HCT116 (cell line): Measurements from ENCODE around the gene FCN3. TPM values are rescaled to one million over a fixed set of nuclear protein-coding genes. Genes with fewer than 3 reads are reported as not detected.

Experiments used
- ATAC-seq: fragments of 200-7000 bp; cut with Tn5 transposase; 2 replicates; pipeline ENCODE4 v1.9.1; 2020; ENCODE audit warnings: mild to moderate bottlenecking, moderate library complexity
- BruUV-seq: library from RNA; stranded (reverse); fragments of 400-500 nt; replicated peaks from 2 replicates; lab custom pipeline; 2021; lab: Mats Ljungman, UMichigan
- CTCF ChIA-PET: fragments of 300-600 bp; sonication (Branson Sonifier 250); formaldehyde crosslinking; loops from one replicate; lab custom pipeline; 2021; ENCODE audit warnings: antibody characterized with exemption; lab: Charles Lee
- POLR2A ChIA-PET: fragments of 300-600, 350-600 bp; sonication (Branson Sonifier 250); formaldehyde crosslinking; loops from one replicate; lab custom pipeline; 2021; ENCODE audit warnings: antibody characterized with exemption; lab: Charles Lee
- RAD21 ChIA-PET, 2 experiments: fragments of 300-600 bp; sonication (Branson Sonifier 250); formaldehyde crosslinking; loops; one replicate each; lab custom pipeline; 2023; ENCODE audit warnings: low total read pairs in 2 of 2; ENCODE audit not compliant: uncharacterized antibody in 2 of 2, unreplicated experiment in 2 of 2, low non-redundant PET in 1 of 2; lab: Charles Lee
- DNase-seq: peaks from one replicate; pipeline ENCODE4 v3.0.0-alpha.2; 2010; ENCODE audit warnings: low read depth, low spot score
- H2AFZ ChIP-seq: fragments of 200-600 bp; shearing (Covaris generic), sonication (generic); 2 replicates; pipeline ENCODE4 v1.6.1; 2017; ENCODE audit warnings: low read depth, mixed run types, mixed read lengths, antibody characterized with exemption, low read length; ENCODE audit not compliant: poor library complexity, severe bottlenecking
- H3K27ac ChIP-seq: 2 replicates; pipeline ENCODE4 v1.5.1; 2012; ENCODE audit warnings: low read depth, low read length
- H3K27me3 ChIP-seq: fragments of 200-600 bp; sonication (generic); 2 replicates; pipeline ENCODE4 v1.6.1; 2016; ENCODE audit warnings: mixed run types, low read length, mixed read lengths; ENCODE audit not compliant: insufficient read depth
- H3K36me3 ChIP-seq, 2 experiments: fragments of 200-500 bp in 1 of 2; fragments of 200-600 bp in 1 of 2; sonication (Bioruptor generic) in 1 of 2; sonication (generic) in 1 of 2; 2 replicates each; pipeline versions ENCODE4 v1.5.1 to v1.6.1; 2014 to 2016; ENCODE audit warnings: low read length in 2 of 2, inconsistent platforms in 1 of 2, mixed read lengths in 1 of 2, mixed run types in 1 of 2; ENCODE audit not compliant: insufficient read depth in 2 of 2, control insufficient read depth in 1 of 2
- H3K4me1 ChIP-seq, 2 experiments: fragments of 200-600 bp in 1 of 2; sonication (generic) in 1 of 2; 2 replicates each; pipeline versions ENCODE4 v1.5.1 to v1.6.1; 2012 to 2017; ENCODE audit warnings: low read length in 2 of 2, inconsistent platforms in 1 of 2, mild to moderate bottlenecking in 1 of 2, mixed read lengths in 1 of 2, mixed run types in 1 of 2, moderate library complexity in 1 of 2; ENCODE audit not compliant: insufficient read depth in 2 of 2, control insufficient read depth in 1 of 2
- H3K4me2 ChIP-seq: fragments of 200-600 bp; sonication (generic); 2 replicates; pipeline ENCODE4 v1.6.1; 2017; ENCODE audit warnings: mixed run types, low read length, mixed read lengths
- H3K4me3 ChIP-seq, 2 experiments: fragments of 200-600 bp in 1 of 2; sonication (generic) in 1 of 2; replicated peaks in 1 of 2; 2 replicates each; pipeline ENCODE4 v1.5.1; 2011 to 2016; ENCODE audit warnings: low read length in 2 of 2, control low read depth in 1 of 2, low read depth in 1 of 2, mild to moderate bottlenecking in 1 of 2, mixed read lengths in 1 of 2, mixed run types in 1 of 2
- H3K79me2 ChIP-seq: fragments of 200-600 bp; sonication (generic); 2 replicates; pipeline ENCODE4 v1.6.1; 2017; ENCODE audit warnings: mild to moderate bottlenecking, mixed run types, low read length, moderate library complexity, mixed read lengths; ENCODE audit not compliant: insufficient read depth
- H3K9ac ChIP-seq: fragments of 200-600 bp; sonication (generic); 2 replicates; pipeline ENCODE4 v1.6.1; 2016; ENCODE audit warnings: low read length, mixed read lengths
- H3K9me2 ChIP-seq: fragments of 200-600 bp; sonication (generic), shearing (Covaris generic); 2 replicates; pipeline ENCODE4 v1.6.1; 2017; ENCODE audit warnings: mixed run types, mild to moderate bottlenecking, moderate library complexity; ENCODE audit not compliant: insufficient read depth
- H3K9me3 ChIP-seq, 2 experiments: fragments of 200-500 bp in 1 of 2; fragments of 200-600 bp in 1 of 2; sonication (Bioruptor generic) in 1 of 2; sonication (generic) in 1 of 2; 2 replicates each; pipeline ENCODE4 v1.6.1; 2014 to 2017; ENCODE audit warnings: low read length in 2 of 2, mixed read lengths in 2 of 2, inconsistent platforms in 1 of 2, low read depth in 1 of 2, mild to moderate bottlenecking in 1 of 2, mixed run types in 1 of 2, moderate library complexity in 1 of 2; ENCODE audit not compliant: control insufficient read depth in 1 of 2, insufficient read depth in 1 of 2
- H4K20me1 ChIP-seq: fragments of 200-600 bp; sonication (generic), shearing (Covaris generic); 2 replicates; pipeline ENCODE4 v1.6.1; 2017; ENCODE audit warnings: mixed run types, mild to moderate bottlenecking, moderate library complexity; ENCODE audit not compliant: insufficient read depth
- CBX3 ChIP-seq: IDR thresholded peaks from 2 replicates; pipeline ENCODE4 v1.6.1; 2012; ENCODE audit warnings: low read depth
- CEBPB ChIP-seq: IDR thresholded peaks from 2 replicates; pipeline ENCODE4 v1.6.1; 2012; ENCODE audit warnings: low read depth
- EGR1 ChIP-seq: IDR thresholded peaks from 2 replicates; pipeline ENCODE4 v1.6.1; 2012; ENCODE audit warnings: low read depth
- ELF1 ChIP-seq: IDR thresholded peaks from 2 replicates; pipeline ENCODE4 v1.6.1; 2012; ENCODE audit warnings: low read depth, borderline replicate concordance
- EZH2 ChIP-seq: fragments of 200-600 bp; sonication (generic); IDR thresholded peaks from 2 replicates; pipeline ENCODE4 v1.6.1; 2017; ENCODE audit warnings: antibody characterized with exemption, mixed run types
- EZH2phosphoT487 ChIP-seq: fragments of 200-600 bp; IDR thresholded peaks from 2 replicates; pipeline ENCODE4 v1.6.1; 2018; ENCODE audit warnings: antibody characterized with exemption, borderline replicate concordance
- JUND ChIP-seq: IDR thresholded peaks from 2 replicates; pipeline ENCODE4 v1.6.1; 2012
- RAD21 ChIP-seq: IDR thresholded peaks from 2 replicates; pipeline ENCODE4 v1.6.1; 2012; ENCODE audit warnings: low read depth, mild to moderate bottlenecking
- SRF ChIP-seq: IDR thresholded peaks from 2 replicates; pipeline ENCODE4 v1.6.1; 2012; ENCODE audit warnings: low read depth
- ZFX ChIP-seq: fragments of 450-650 bp; IDR thresholded peaks from 2 replicates; pipeline ENCODE4 v1.6.1; 2017
- ZNF274 ChIP-seq: fragments of 200-500 bp; sonication (Bioruptor generic); IDR thresholded peaks from 2 replicates; pipeline ENCODE4 v1.6.1; 2014; ENCODE audit warnings: mild to moderate bottlenecking, low read depth, low read length, inconsistent platforms
- intact Hi-C: fragments of 100-400 bp; cut with micrococcal nuclease; formaldehyde crosslinking; loops from 2 replicates; pipeline ENCODE4 v1.10.0; 2022
- total RNA-seq: library from RNA; stranded (reverse); gene quantifications from one replicate; pipeline ENCODE4 v1.2.1, GENCODE V29; 2021; ENCODE audit not compliant: unreplicated experiment
- TF ChIP-seq, protein P1 (sequence below): IDR thresholded peaks from 2 replicates; pipeline ENCODE4 v1.6.1; 2012; ENCODE audit warnings: low read depth
- TF ChIP-seq, protein P2 (sequence below): IDR thresholded peaks from 2 replicates; pipeline ENCODE4 v1.6.1; 2011; ENCODE audit warnings: mild to moderate bottlenecking, low read length, moderate library complexity; ENCODE audit not compliant: insufficient replicate concordance; ENCODE audit errors: extremely low read depth
- TF ChIP-seq, protein P3 (sequence below), 3 experiments: fragments of 200-600 bp in 1 of 3; sonication (generic) in 1 of 3; IDR thresholded peaks in 2 of 3; conservative IDR thresholded peaks in 1 of 3; 2 replicates each; pipeline ENCODE4 v1.5.1; 2012 to 2017; ENCODE audit warnings: low read depth in 2 of 3, low read length in 2 of 3, antibody characterized with exemption in 1 of 3, borderline replicate concordance in 1 of 3, control low read depth in 1 of 3, mild to moderate bottlenecking in 1 of 3, mixed read lengths in 1 of 3, mixed run types in 1 of 3, moderate library complexity in 1 of 3; ENCODE audit not compliant: insufficient read depth in 1 of 3
- TF ChIP-seq, protein P4 (sequence below): IDR thresholded peaks from 2 replicates; pipeline ENCODE4 v1.6.1; 2012
- TF ChIP-seq, protein P5 (sequence below): IDR thresholded peaks from 2 replicates; pipeline ENCODE4 v1.6.1; 2012

FCN3 gene
- total RNA-seq, 1 experiment from 2014 or later = 1.2 TPM

DNA sequence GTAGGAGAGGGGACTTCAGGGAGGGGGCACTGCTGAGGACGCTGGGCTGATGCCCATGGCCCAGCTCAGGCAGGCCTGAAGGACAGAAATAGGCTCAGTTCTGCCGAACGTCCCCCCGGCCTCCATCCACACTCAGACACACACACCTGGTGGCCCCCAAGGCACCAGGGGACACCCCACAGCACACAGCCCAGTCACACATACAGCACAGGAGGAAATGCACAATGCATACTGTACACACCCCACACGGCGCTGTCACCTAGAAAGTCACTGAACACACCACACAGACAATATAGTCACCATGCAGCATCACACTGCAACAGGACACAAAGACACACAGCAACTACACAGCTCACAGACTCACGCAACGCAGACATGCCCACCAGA, 32.2 kb downstream of the FCN3 start:
- Histone ChIP-seq H3K27me3 (no peaks in the 10 kb centered on the region), H3K4me3 (peak overlapping the region; percentile 80 to 91), H3K9me3 (no peaks in the 10 kb centered on the region), H3K9me2 (no peaks in the 10 kb centered on the region), H3K4me2 (peak overlapping the region; percentile 95), H3K27ac (peak overlapping the region; percentile 95), H3K4me1 (peaks cover 31 to 68% of the 10 kb centered on the region in 2 experiments), H3K79me2 (peaks cover 21% of the 10 kb centered on the region; the same call in 1 of the 2 replicates), H4K20me1 (no peaks in the 10 kb centered on the region), H3K9ac (peak overlapping the region; percentile 75)
- DNase-seq (no peak), ATAC-seq (peak; percentile 24)
- ChIA-PET RAD21 (interaction anchor here in 1 of 2 experiments (1.9 kb wide), 1 partner anchor 16 kb away, joined by 5 read pairs; no protein-coding TSS in a partner anchor), CTCF (interaction anchor here (0.7 to 2.2 kb wide), 5 partner anchors 10 to 49 kb away, joined by 3 to 13 read pairs (median 5); partner anchors contain the start of gene MAP3K6), POLR2A (interaction anchor here (0.6 to 2.8 kb wide), 6 partner anchors 8 to 227 kb away, joined by 3 to 10 read pairs (median 4); no protein-coding TSS in a partner anchor)
- intact Hi-C loops = no loop called here
- TSS peak; percentile 85 for BruUV-seq
- TF ChIP-seq, protein P1, sequence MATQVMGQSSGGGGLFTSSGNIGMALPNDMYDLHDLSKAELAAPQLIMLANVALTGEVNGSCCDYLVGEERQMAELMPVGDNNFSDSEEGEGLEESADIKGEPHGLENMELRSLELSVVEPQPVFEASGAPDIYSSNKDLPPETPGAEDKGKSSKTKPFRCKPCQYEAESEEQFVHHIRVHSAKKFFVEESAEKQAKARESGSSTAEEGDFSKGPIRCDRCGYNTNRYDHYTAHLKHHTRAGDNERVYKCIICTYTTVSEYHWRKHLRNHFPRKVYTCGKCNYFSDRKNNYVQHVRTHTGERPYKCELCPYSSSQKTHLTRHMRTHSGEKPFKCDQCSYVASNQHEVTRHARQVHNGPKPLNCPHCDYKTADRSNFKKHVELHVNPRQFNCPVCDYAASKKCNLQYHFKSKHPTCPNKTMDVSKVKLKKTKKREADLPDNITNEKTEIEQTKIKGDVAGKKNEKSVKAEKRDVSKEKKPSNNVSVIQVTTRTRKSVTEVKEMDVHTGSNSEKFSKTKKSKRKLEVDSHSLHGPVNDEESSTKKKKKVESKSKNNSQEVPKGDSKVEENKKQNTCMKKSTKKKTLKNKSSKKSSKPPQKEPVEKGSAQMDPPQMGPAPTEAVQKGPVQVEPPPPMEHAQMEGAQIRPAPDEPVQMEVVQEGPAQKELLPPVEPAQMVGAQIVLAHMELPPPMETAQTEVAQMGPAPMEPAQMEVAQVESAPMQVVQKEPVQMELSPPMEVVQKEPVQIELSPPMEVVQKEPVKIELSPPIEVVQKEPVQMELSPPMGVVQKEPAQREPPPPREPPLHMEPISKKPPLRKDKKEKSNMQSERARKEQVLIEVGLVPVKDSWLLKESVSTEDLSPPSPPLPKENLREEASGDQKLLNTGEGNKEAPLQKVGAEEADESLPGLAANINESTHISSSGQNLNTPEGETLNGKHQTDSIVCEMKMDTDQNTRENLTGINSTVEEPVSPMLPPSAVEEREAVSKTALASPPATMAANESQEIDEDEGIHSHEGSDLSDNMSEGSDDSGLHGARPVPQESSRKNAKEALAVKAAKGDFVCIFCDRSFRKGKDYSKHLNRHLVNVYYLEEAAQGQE = no peak
- TF ChIP-seq CBX3 (no peak), ZFX (no peak), CEBPB (no peak), ZNF274 (no peak), EZH2 (no peak), RAD21 (no peak), EGR1 (no peak), SRF (no peak), JUND (no peak), ELF1 (no peak), EZH2phosphoT487 (no peak)
- TF ChIP-seq, protein P2, sequence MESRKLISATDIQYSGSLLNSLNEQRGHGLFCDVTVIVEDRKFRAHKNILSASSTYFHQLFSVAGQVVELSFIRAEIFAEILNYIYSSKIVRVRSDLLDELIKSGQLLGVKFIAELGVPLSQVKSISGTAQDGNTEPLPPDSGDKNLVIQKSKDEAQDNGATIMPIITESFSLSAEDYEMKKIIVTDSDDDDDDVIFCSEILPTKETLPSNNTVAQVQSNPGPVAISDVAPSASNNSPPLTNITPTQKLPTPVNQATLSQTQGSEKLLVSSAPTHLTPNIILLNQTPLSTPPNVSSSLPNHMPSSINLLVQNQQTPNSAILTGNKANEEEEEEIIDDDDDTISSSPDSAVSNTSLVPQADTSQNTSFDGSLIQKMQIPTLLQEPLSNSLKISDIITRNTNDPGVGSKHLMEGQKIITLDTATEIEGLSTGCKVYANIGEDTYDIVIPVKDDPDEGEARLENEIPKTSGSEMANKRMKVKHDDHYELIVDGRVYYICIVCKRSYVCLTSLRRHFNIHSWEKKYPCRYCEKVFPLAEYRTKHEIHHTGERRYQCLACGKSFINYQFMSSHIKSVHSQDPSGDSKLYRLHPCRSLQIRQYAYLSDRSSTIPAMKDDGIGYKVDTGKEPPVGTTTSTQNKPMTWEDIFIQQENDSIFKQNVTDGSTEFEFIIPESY = no peak
- TF ChIP-seq, protein P3, sequence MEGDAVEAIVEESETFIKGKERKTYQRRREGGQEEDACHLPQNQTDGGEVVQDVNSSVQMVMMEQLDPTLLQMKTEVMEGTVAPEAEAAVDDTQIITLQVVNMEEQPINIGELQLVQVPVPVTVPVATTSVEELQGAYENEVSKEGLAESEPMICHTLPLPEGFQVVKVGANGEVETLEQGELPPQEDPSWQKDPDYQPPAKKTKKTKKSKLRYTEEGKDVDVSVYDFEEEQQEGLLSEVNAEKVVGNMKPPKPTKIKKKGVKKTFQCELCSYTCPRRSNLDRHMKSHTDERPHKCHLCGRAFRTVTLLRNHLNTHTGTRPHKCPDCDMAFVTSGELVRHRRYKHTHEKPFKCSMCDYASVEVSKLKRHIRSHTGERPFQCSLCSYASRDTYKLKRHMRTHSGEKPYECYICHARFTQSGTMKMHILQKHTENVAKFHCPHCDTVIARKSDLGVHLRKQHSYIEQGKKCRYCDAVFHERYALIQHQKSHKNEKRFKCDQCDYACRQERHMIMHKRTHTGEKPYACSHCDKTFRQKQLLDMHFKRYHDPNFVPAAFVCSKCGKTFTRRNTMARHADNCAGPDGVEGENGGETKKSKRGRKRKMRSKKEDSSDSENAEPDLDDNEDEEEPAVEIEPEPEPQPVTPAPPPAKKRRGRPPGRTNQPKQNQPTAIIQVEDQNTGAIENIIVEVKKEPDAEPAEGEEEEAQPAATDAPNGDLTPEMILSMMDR (IDR thresholded peaks at IDR 0.05 in 2 of 3, conservative IDR thresholded peaks at IDR 0.05 in 1 of 3; ENCODE audit: borderline replicate concordance in 1 of 3, insufficient read depth in 1 of 3, low read depth in 2 of 3, low read length in 2 of 3) = no peak
- TF ChIP-seq, protein P4, sequence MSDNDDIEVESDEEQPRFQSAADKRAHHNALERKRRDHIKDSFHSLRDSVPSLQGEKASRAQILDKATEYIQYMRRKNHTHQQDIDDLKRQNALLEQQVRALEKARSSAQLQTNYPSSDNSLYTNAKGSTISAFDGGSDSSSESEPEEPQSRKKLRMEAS = no peak
- TF ChIP-seq, protein P5, sequence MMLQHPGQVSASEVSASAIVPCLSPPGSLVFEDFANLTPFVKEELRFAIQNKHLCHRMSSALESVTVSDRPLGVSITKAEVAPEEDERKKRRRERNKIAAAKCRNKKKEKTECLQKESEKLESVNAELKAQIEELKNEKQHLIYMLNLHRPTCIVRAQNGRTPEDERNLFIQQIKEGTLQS = no peak
- TF ChIP-seq, all 23 proteins: peak for 0
- Histone ChIP-seq H2AFZ (no peak overlapping the region), H3K36me3 (no peaks in the 10 kb centered on the region)
